HepG2 (cell line): ENCODE measurements around the gene SRF. TPM values are rescaled to one million over a fixed set of nuclear protein-coding genes. Genes with fewer than 3 reads are reported as not detected.

Source experiments
- AFF4 ChIP-seq: sonication (generic); formaldehyde crosslinking; IDR thresholded peaks from 2 replicates; pipeline ENCODE4 v1.4.0; 2020; ENCODE audit warnings: missing genetic modification reagents
- ASH2L ChIP-seq: fragments of 300-600, 200-600 bp; sonication (generic); IDR thresholded peaks from 2 replicates; pipeline ENCODE4 v1.7.0; 2017; ENCODE audit warnings: low read depth, mild to moderate bottlenecking, moderate library complexity, mixed read lengths, low read length; ENCODE audit not compliant: insufficient read length
- ELF4 ChIP-seq: sonication (generic); formaldehyde crosslinking; IDR thresholded peaks from 2 replicates; pipeline ENCODE4 v1.5.0; 2020; ENCODE audit warnings: missing genetic modification reagents, mild to moderate bottlenecking, moderate library complexity, borderline replicate concordance
- FLYWCH1 ChIP-seq: sonication (generic); formaldehyde crosslinking; IDR thresholded peaks from 2 replicates; pipeline ENCODE4 v1.8.1; 2023; ENCODE audit warnings: mild to moderate bottlenecking, missing genetic modification reagents
- MIER2 ChIP-seq: IDR thresholded peaks from 2 replicates; pipeline ENCODE4 v1.6.1; 2016; ENCODE audit warnings: missing biosample characterization, missing genetic modification reagents
- MYNN ChIP-seq: sonication (generic); formaldehyde crosslinking; IDR thresholded peaks from 2 replicates; pipeline ENCODE4 v1.4.0; 2020; ENCODE audit warnings: mild to moderate bottlenecking, low read depth, missing genetic modification reagents
- SIN3B ChIP-seq: fragments of 150-350 bp; IDR thresholded peaks from 2 replicates; pipeline ENCODE4 v1.6.1; 2014; ENCODE audit warnings: low read length
- SMARCC2 ChIP-seq: fragments of 450-650 bp; IDR thresholded peaks from 2 replicates; pipeline ENCODE4 v1.6.1; 2017; ENCODE audit warnings: antibody characterized with exemption, mild to moderate bottlenecking
- SYNCRIP ChIP-seq: fragments of 200-400 bp; formaldehyde crosslinking; IDR thresholded peaks from 2 replicates; pipeline ENCODE4 v1.6.1; 2018; ENCODE audit warnings: mild to moderate bottlenecking, low read depth, low read length; ENCODE audit not compliant: insufficient read depth
- ZBTB49 ChIP-seq: sonication (generic); formaldehyde crosslinking; IDR thresholded peaks from 2 replicates; pipeline ENCODE4 v1.4.0; 2020; ENCODE audit warnings: missing genetic modification reagents, borderline replicate concordance
- ZNF256 ChIP-seq: sonication (generic); formaldehyde crosslinking; conservative IDR thresholded peaks from 2 replicates; pipeline ENCODE4 v1.4.0; 2020; ENCODE audit warnings: missing genetic modification reagents
- ZNF292 ChIP-seq: sonication (generic); formaldehyde crosslinking; IDR thresholded peaks from 2 replicates; pipeline ENCODE4 v1.8.1; 2022; ENCODE audit warnings: mild to moderate bottlenecking, low read depth, missing genetic modification reagents, borderline replicate concordance
- ZNF331 ChIP-seq: sonication (generic); formaldehyde crosslinking; IDR thresholded peaks from 2 replicates; pipeline ENCODE4 v1.4.0; 2020; ENCODE audit warnings: missing genetic modification reagents
- ZNF382 ChIP-seq: sonication (generic); formaldehyde crosslinking; IDR thresholded peaks from 2 replicates; pipeline ENCODE4 v1.5.0; 2020; ENCODE audit warnings: missing genetic modification reagents, mild to moderate bottlenecking, borderline replicate concordance
- ZNF44 ChIP-seq: sonication (generic); formaldehyde crosslinking; IDR thresholded peaks from 2 replicates; pipeline ENCODE4 v1.5.1; 2020; ENCODE audit warnings: mild to moderate bottlenecking, missing genetic modification reagents
- ZNF460 ChIP-seq: sonication (generic); formaldehyde crosslinking; IDR thresholded peaks from 2 replicates; pipeline ENCODE4 v1.5.1; 2020; ENCODE audit warnings: missing genetic modification reagents, mild to moderate bottlenecking, borderline replicate concordance
- ZNF503 ChIP-seq: sonication (generic); formaldehyde crosslinking; IDR thresholded peaks from 2 replicates; pipeline ENCODE4 v1.4.0; 2020; ENCODE audit warnings: missing genetic modification reagents
- ZNF776 ChIP-seq: sonication (generic); formaldehyde crosslinking; IDR thresholded peaks from 2 replicates; pipeline ENCODE4 v1.4.0; 2020; ENCODE audit warnings: mild to moderate bottlenecking, missing genetic modification reagents
- ZNF841 ChIP-seq: sonication (generic); formaldehyde crosslinking; IDR thresholded peaks from 2 replicates; pipeline ENCODE4 v1.8.1; 2023; ENCODE audit warnings: missing genetic modification reagents, borderline replicate concordance
- ZNF850 ChIP-seq: sonication (generic); formaldehyde crosslinking; conservative IDR thresholded peaks from 2 replicates; pipeline ENCODE4 v1.9.0; 2021; ENCODE audit warnings: mild to moderate bottlenecking, missing genetic modification reagents
- ZNF879 ChIP-seq: sonication (generic); formaldehyde crosslinking; IDR thresholded peaks from 2 replicates; pipeline ENCODE4 v1.8.1; 2023; ENCODE audit warnings: missing genetic modification reagents
- polyA plus RNA-seq, 8 experiments: library from polyadenylated mRNA; depleted of rRNA in 3 of 8; stranded (reverse) in 7 of 8; unstranded in 1 of 8; fragments of >200 nt; fragmentation: Illumina TruSeq in 4 of 8; extraction: Trizol in 4 of 8; gene quantifications; 2 replicates each; pipeline versions ENCODE4 v1.2.1 to v1.2.3, GENCODE V29; 2011 to 2016; ENCODE audit warnings: low read depth in 4 of 8, missing spikeins in 1 of 8, mixed read lengths in 1 of 8; ENCODE audit not compliant: insufficient read depth in 1 of 8
- total RNA-seq, 5 experiments: library from RNA; depleted of rRNA; stranded (reverse); fragments of >200 nt; fragmentation: Illumina TruSeq; extraction: Trizol; gene quantifications; 2 replicates each; pipeline ENCODE4 v1.2.3, GENCODE V29; 2016; ENCODE audit warnings: low read depth in 1 of 5

SRF gene
- total and polyA plus RNA-seq, 2 of the 13 experiments (the other 11 are each of a cell fraction or from before 2014, with no cell fraction given) = 25.5 to 44.1 TPM

GRCh38 chr6:43172104-43173007 is 1.3 kb downstream of the SRF start (continued):
- TF ChIP-seq ZBTB49 (CRISPR knock-in tag) = no peak
- TF ChIP-seq ASH2L = no peak
- no peak for TF ChIP-seq MIER2 (CRISPR knock-in tag)
- TF ChIP-seq ZNF850 (CRISPR knock-in tag) = no peak
- no peak for TF ChIP-seq ZNF841 (CRISPR knock-in tag)
- TF ChIP-seq ZNF44 (CRISPR knock-in tag) = no peak
- no peak; the same call in 1 of the 2 replicates for TF ChIP-seq ZNF776 (CRISPR knock-in tag)
- TF ChIP-seq AFF4 (CRISPR knock-in tag) = no peak
- no peak for TF ChIP-seq ZNF256 (CRISPR knock-in tag)
- no peak for TF ChIP-seq SIN3B
- TF ChIP-seq SMARCC2 = no peak
- TF ChIP-seq ZNF879 = no peak
- TF ChIP-seq ZNF503 (CRISPR knock-in tag) = no peak
- TF ChIP-seq ZNF460 (CRISPR knock-in tag) = no peak
- no peak for TF ChIP-seq SYNCRIP
- TF ChIP-seq ZNF292 (CRISPR knock-in tag) = no peak
- no peak for TF ChIP-seq ELF4 (CRISPR knock-in tag)
- TF ChIP-seq ZNF382 = no peak
- TF ChIP-seq ZNF331 (CRISPR knock-in tag) = no peak
- TF ChIP-seq MYNN (CRISPR knock-in tag) = no peak
- TF ChIP-seq FLYWCH1 = no peak
